ENCODE results near the gene BBS2. TPM values are rescaled to one million over a fixed set of nuclear protein-coding genes. Genes with fewer than 3 reads are reported as not detected.

Gene BBS2
- total and polyA plus RNA-seq, 2 of the 13 experiments (the other 11 are each of a cell fraction or from before 2014, with no cell fraction given), result 59.7 to 68.3 TPM

DNA sequence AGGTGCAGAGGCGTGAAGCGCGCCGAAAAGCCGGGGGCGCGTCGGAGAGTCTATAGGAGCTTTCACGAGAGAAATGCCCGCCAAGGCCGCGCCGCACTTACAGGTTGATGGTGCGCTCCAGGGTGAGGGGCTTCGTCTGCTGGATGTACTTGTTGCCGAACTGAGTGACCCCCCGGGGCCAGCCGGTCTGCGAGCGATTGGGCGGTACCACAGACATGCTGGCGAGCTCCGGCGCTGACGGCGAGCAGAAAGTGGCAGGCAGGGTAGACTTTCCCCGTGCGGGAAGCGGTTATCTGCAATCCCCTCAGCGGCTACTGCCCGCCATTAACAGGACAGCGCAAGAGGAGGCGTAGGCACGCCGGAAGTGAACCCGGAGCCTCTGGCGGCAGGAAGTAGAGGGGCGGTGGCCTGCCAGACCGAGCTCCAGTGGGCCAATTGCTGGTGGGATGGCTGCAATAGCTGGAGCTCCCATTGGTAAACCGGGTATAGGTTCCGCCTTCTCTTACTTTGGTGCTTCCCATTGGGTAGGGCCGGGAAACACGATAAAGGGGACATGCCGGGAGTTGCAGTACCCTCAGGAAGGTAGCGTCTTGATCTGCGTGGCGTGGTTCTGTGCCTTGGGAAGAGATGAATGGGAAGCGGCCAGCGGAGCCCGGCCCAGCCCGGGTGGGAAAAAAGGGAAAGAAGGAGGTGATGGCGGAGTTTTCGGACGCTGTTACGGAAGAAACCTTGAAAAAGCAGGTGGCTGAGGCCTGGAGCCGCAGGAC lies 68.7 kb downstream of the BBS2 start, which contains the start of the genes NUDT21 and OGFOD1 (continued):
- no peak for TF ChIP-seq NBN (conservative IDR thresholded peaks at IDR 0.05)
- no peak for TF ChIP-seq MIER2 (CRISPR knock-in tag; IDR thresholded peaks at IDR 0.05)
- no peak for TF ChIP-seq SMC3 (IDR thresholded peaks at IDR 0.05; ENCODE audit: low read length)
- no peak for TF ChIP-seq ZBTB26 (CRISPR knock-in tag; IDR thresholded peaks at IDR 0.05; ENCODE audit: borderline replicate concordance)
- no peak for TF ChIP-seq ZFP36L2 (CRISPR knock-in tag; IDR thresholded peaks at IDR 0.05)
- peak; percentile 88 for TF ChIP-seq ZNF883 (CRISPR knock-in tag; IDR thresholded peaks at IDR 0.05; ENCODE audit: not compliant biosample characterization)
- TF ChIP-seq ZNF142 (CRISPR knock-in tag; IDR thresholded peaks at IDR 0.05), result peak; percentile 60; the same call in 1 of the 2 replicates
- no peak for TF ChIP-seq ZNF644 (CRISPR knock-in tag; IDR thresholded peaks at IDR 0.05; ENCODE audit: low read depth)
- TF ChIP-seq, protein P1, sequence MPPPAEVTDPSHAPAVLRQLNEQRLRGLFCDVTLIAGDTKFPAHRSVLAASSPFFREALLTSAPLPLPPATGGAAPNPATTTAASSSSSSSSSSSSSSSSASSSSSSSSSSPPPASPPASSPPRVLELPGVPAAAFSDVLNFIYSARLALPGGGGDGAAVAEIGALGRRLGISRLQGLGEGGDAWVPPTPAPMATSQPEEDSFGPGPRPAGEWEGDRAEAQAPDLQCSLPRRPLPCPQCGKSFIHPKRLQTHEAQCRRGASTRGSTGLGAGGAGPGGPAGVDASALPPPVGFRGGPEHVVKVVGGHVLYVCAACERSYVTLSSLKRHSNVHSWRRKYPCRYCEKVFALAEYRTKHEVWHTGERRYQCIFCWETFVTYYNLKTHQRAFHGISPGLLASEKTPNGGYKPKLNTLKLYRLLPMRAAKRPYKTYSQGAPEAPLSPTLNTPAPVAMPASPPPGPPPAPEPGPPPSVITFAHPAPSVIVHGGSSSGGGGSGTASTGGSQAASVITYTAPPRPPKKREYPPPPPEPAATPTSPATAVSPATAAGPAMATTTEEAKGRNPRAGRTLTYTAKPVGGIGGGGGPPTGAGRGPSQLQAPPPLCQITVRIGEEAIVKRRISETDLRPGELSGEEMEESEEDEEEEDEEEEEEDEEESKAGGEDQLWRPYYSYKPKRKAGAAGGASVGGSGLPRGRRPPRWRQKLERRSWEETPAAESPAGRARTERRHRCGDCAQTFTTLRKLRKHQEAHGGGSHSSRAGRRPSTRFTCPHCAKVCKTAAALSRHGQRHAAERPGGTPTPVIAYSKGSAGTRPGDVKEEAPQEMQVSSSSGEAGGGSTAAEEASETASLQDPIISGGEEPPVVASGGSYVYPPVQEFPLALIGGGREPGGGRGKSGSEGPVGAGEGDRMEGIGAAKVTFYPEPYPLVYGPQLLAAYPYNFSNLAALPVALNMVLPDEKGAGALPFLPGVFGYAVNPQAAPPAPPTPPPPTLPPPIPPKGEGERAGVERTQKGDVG (CRISPR knock-in tag; IDR thresholded peaks at IDR 0.05; ENCODE audit: borderline replicate concordance), result no peak
- TF ChIP-seq NCOA2 (CRISPR knock-in tag; IDR thresholded peaks at IDR 0.05), result peak; percentile 42; the same call in 1 of the 2 replicates
- TF ChIP-seq MED1 (CRISPR knock-in tag; IDR thresholded peaks at IDR 0.05), result peak; percentile 55; the same call in 1 of the 2 replicates
- peak; percentile 77 for TF ChIP-seq ZSCAN9 (CRISPR knock-in tag; IDR thresholded peaks at IDR 0.05; ENCODE audit: borderline replicate concordance)
- TF ChIP-seq TBL1XR1 (IDR thresholded peaks at IDR 0.05; ENCODE audit: borderline replicate concordance, low read length, partially characterized antibody), result peak; percentile 19
- no peak for TF ChIP-seq CHD4 (IDR thresholded peaks at IDR 0.05; ENCODE audit: borderline replicate concordance, low read length)
- TF ChIP-seq ZNF180 (CRISPR knock-in tag; IDR thresholded peaks at IDR 0.05; ENCODE audit: borderline replicate concordance, low read depth), result 0 out of 2 replicates have a peak, but pooled peaks have one; percentile 40
- peak; percentile 55; the same call in 1 of the 2 replicates for TF ChIP-seq CEBPG (CRISPR knock-in tag; IDR thresholded peaks at IDR 0.05)
- peak; percentile 29; the same call in 1 of the 2 replicates for TF ChIP-seq FOXO1 (CRISPR knock-in tag; IDR thresholded peaks at IDR 0.05)
- TF ChIP-seq ZSCAN20 (CRISPR knock-in tag; IDR thresholded peaks at IDR 0.05; ENCODE audit: borderline replicate concordance), result peak; percentile 66; the same call in 1 of the 2 replicates
- TF ChIP-seq, protein P2, sequence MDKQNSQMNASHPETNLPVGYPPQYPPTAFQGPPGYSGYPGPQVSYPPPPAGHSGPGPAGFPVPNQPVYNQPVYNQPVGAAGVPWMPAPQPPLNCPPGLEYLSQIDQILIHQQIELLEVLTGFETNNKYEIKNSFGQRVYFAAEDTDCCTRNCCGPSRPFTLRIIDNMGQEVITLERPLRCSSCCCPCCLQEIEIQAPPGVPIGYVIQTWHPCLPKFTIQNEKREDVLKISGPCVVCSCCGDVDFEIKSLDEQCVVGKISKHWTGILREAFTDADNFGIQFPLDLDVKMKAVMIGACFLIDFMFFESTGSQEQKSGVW (CRISPR knock-in tag; IDR thresholded peaks at IDR 0.05; ENCODE audit: borderline replicate concordance), result no peak
- no peak for TF ChIP-seq ARNT (IDR thresholded peaks at IDR 0.05)

All from HepG2 (cell line).